HEK293 (cell line): Measurements from ENCODE around the gene PTPRH.

ENCODE experiments used
- CTCF ChIA-PET: fragments of 350-600 bp; formaldehyde crosslinking; extraction: SDS; loops from one replicate; lab custom pipeline; 2021; ENCODE audit warnings: antibody characterized with exemption; lab: Yijun Ruan, JAX
- POLR2A ChIA-PET: fragments of 300-600 bp; formaldehyde crosslinking; extraction: SDS; loops from one replicate; lab custom pipeline; 2020; ENCODE audit warnings: antibody characterized with exemption, inconsistent platforms; lab: Yijun Ruan, JAX
- H3K27ac ChIP-seq: fragments of 200-500 bp; sonication (Bioruptor generic); 2 replicates; pipeline ENCODE4 v1.5.1; 2014; ENCODE audit warnings: low read depth, low read length, control low read depth, inconsistent platforms; ENCODE audit errors: extremely low read depth
- H3K36me3 ChIP-seq, 2 experiments: fragments of 200-500 bp in 1 of 2; sonication (Bioruptor generic) in 1 of 2; 1 replicate in 1 of 2; 2 replicates in 1 of 2; pipeline ENCODE4 v1.5.1; 2014 to 2017; ENCODE audit warnings: inconsistent platforms in 2 of 2, low read length in 2 of 2; ENCODE audit not compliant: control insufficient read depth in 2 of 2, insufficient read depth in 1 of 2
- H3K4me1 ChIP-seq: fragments of 200-500 bp; sonication (Bioruptor generic); 2 replicates; pipeline ENCODE4 v1.5.1; 2014; ENCODE audit warnings: mild to moderate bottlenecking, low read length, inconsistent platforms; ENCODE audit not compliant: control insufficient read depth, insufficient read depth
- H3K4me3 ChIP-seq: 2 replicates; pipeline ENCODE4 v1.5.1; 2011; ENCODE audit warnings: low read depth, mild to moderate bottlenecking, control low read depth, low read length, moderate library complexity
- H3K9me3 ChIP-seq: fragments of 200-500 bp; sonication (Bioruptor generic); 2 replicates; pipeline ENCODE4 v1.5.1; 2014; ENCODE audit warnings: low read depth, low read length, inconsistent platforms; ENCODE audit not compliant: control insufficient read depth, insufficient read depth
- EGR2 ChIP-seq: fragments of 450-650 bp; formaldehyde crosslinking; IDR thresholded peaks from 2 replicates; pipeline ENCODE4 v1.5.1; 2016; ENCODE audit warnings: low read depth, missing biosample characterization, missing genetic modification characterization
- GLIS1 ChIP-seq: fragments of 450-650 bp; formaldehyde crosslinking; IDR thresholded peaks from 2 replicates; pipeline ENCODE4 v1.5.1; 2016; ENCODE audit warnings: missing biosample characterization, missing genetic modification characterization
- HOXC10 ChIP-seq: sonication (generic); formaldehyde crosslinking; IDR thresholded peaks from 2 replicates; pipeline ENCODE4 v1.8.1; 2023; ENCODE audit warnings: mild to moderate bottlenecking, missing genetic modification reagents
- KLF8 ChIP-seq: fragments of 450-650 bp; formaldehyde crosslinking; IDR thresholded peaks from 2 replicates; pipeline ENCODE4 v1.5.1; 2016; ENCODE audit warnings: missing biosample characterization, missing genetic modification characterization
- PBX3 ChIP-seq: sonication (generic); formaldehyde crosslinking; IDR thresholded peaks from 2 replicates; pipeline ENCODE4 v1.8.1; 2022; ENCODE audit warnings: mild to moderate bottlenecking, moderate library complexity, missing genetic modification reagents
- RBAK ChIP-seq: fragments of 450-650 bp; formaldehyde crosslinking; IDR thresholded peaks from 2 replicates; pipeline ENCODE4 v1.5.1; 2016; ENCODE audit warnings: missing biosample characterization, missing genetic modification characterization
- SCRT1 ChIP-seq: fragments of 450-650 bp; formaldehyde crosslinking; IDR thresholded peaks from 2 replicates; pipeline ENCODE4 v1.5.1; 2016; ENCODE audit warnings: missing biosample characterization, missing genetic modification characterization, borderline replicate concordance
- ZNF121 ChIP-seq: fragments of 450-650 bp; formaldehyde crosslinking; IDR thresholded peaks from 2 replicates; pipeline ENCODE4 v1.5.1; 2016; ENCODE audit warnings: missing biosample characterization, missing genetic modification characterization
- ZNF2 ChIP-seq: fragments of 450-650 bp; formaldehyde crosslinking; IDR thresholded peaks from 2 replicates; pipeline ENCODE4 v1.5.1; 2016; ENCODE audit warnings: missing biosample characterization, missing genetic modification characterization
- ZNF311 ChIP-seq: fragments of 450-650 bp; formaldehyde crosslinking; IDR thresholded peaks from 2 replicates; pipeline ENCODE4 v1.5.1; 2017; ENCODE audit warnings: missing biosample characterization, missing genetic modification characterization, borderline replicate concordance
- ZNF521 ChIP-seq: fragments of 450-650 bp; formaldehyde crosslinking; IDR thresholded peaks from 2 replicates; pipeline ENCODE4 v1.5.1; 2017; ENCODE audit warnings: missing biosample characterization, mild to moderate bottlenecking, missing genetic modification characterization
- ZNF529 ChIP-seq: fragments of 450-650 bp; formaldehyde crosslinking; IDR thresholded peaks from 2 replicates; pipeline ENCODE4 v1.5.1; 2017; ENCODE audit warnings: missing genetic modification characterization, missing biosample characterization; ENCODE audit not compliant: insufficient replicate concordance
- ZNF548 ChIP-seq: fragments of 450-650 bp; formaldehyde crosslinking; IDR thresholded peaks from 2 replicates; pipeline ENCODE4 v1.5.1; 2016; ENCODE audit warnings: missing biosample characterization, missing genetic modification characterization
- ZNF571 ChIP-seq: fragments of 450-650 bp; formaldehyde crosslinking; IDR thresholded peaks from 2 replicates; pipeline ENCODE4 v1.5.0; 2017; ENCODE audit warnings: missing biosample characterization, missing genetic modification characterization
- ZNF677 ChIP-seq: fragments of 450-650 bp; IDR thresholded peaks from 2 replicates; pipeline ENCODE4 v1.5.0; 2018; ENCODE audit warnings: missing biosample characterization, mild to moderate bottlenecking, missing genetic modification characterization, moderate library complexity
- ZNF707 ChIP-seq: fragments of 450-650 bp; formaldehyde crosslinking; IDR thresholded peaks from 2 replicates; pipeline ENCODE4 v1.5.1; 2016; ENCODE audit warnings: missing biosample characterization, missing genetic modification characterization
- ZSCAN23 ChIP-seq: fragments of 450-650 bp; formaldehyde crosslinking; IDR thresholded peaks from 2 replicates; pipeline ENCODE4 v1.5.1; 2016; ENCODE audit warnings: missing biosample characterization, missing genetic modification characterization
- TF ChIP-seq, protein P1 (sequence below): fragments of 450-650 bp; formaldehyde crosslinking; IDR thresholded peaks from 2 replicates; pipeline ENCODE4 v1.5.1; 2016; ENCODE audit warnings: missing biosample characterization, missing genetic modification characterization
- TF ChIP-seq, protein P2 (sequence below): fragments of 450-650 bp; formaldehyde crosslinking; IDR thresholded peaks from 2 replicates; pipeline ENCODE4 v1.5.1; 2016; ENCODE audit warnings: missing biosample characterization, missing genetic modification characterization
- TF ChIP-seq, protein P3 (sequence below): fragments of 450-650 bp; formaldehyde crosslinking; IDR thresholded peaks from 2 replicates; pipeline ENCODE4 v1.5.0; 2017; ENCODE audit warnings: missing biosample characterization, missing genetic modification characterization, borderline replicate concordance
- TF ChIP-seq, protein P4 (sequence below): fragments of 450-650 bp; IDR thresholded peaks from 2 replicates; pipeline ENCODE4 v1.5.1; 2018; ENCODE audit warnings: missing biosample characterization, missing genetic modification characterization
- TF ChIP-seq, protein P5 (sequence below): fragments of 450-650 bp; formaldehyde crosslinking; IDR thresholded peaks from 2 replicates; pipeline ENCODE4 v1.5.1; 2016; ENCODE audit warnings: missing biosample characterization, missing genetic modification characterization

The PTPRH gene

GRCh38 chr19:55173714-55174409 is 35.4 kb downstream of the PTPRH start (continued):
- TF ChIP-seq, protein P1, sequence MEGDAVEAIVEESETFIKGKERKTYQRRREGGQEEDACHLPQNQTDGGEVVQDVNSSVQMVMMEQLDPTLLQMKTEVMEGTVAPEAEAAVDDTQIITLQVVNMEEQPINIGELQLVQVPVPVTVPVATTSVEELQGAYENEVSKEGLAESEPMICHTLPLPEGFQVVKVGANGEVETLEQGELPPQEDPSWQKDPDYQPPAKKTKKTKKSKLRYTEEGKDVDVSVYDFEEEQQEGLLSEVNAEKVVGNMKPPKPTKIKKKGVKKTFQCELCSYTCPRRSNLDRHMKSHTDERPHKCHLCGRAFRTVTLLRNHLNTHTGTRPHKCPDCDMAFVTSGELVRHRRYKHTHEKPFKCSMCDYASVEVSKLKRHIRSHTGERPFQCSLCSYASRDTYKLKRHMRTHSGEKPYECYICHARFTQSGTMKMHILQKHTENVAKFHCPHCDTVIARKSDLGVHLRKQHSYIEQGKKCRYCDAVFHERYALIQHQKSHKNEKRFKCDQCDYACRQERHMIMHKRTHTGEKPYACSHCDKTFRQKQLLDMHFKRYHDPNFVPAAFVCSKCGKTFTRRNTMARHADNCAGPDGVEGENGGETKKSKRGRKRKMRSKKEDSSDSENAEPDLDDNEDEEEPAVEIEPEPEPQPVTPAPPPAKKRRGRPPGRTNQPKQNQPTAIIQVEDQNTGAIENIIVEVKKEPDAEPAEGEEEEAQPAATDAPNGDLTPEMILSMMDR, result peak; percentile 44; the same call in 1 of the 2 replicates
- no peak for TF ChIP-seq SCRT1 (tag by site-specific recombination)
- no peak for TF ChIP-seq PBX3 (CRISPR knock-in tag)
- TF ChIP-seq, protein P2, sequence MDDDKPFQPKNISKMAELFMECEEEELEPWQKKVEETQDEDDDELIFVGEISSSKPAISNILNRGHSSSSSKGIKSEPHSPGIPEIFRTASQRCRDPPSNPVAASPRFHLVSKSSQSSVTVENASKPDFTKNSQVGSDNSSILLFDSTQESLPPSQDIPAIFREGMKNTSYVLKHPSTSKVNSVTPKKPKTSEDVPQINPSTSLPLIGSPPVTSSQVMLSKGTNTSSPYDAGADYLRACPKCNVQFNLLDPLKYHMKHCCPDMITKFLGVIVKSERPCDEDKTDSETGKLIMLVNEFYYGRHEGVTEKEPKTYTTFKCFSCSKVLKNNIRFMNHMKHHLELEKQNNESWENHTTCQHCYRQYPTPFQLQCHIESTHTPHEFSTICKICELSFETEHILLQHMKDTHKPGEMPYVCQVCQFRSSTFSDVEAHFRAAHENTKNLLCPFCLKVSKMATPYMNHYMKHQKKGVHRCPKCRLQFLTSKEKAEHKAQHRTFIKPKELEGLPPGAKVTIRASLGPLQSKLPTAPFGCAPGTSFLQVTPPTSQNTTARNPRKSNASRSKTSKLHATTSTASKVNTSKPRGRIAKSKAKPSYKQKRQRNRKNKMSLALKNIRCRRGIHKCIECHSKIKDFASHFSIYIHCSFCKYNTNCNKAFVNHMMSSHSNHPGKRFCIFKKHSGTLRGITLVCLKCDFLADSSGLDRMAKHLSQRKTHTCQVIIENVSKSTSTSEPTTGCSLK (tag by site-specific recombination), result no peak
- no peak for TF ChIP-seq ZNF521 (tag by site-specific recombination)
- TF ChIP-seq, protein P3, sequence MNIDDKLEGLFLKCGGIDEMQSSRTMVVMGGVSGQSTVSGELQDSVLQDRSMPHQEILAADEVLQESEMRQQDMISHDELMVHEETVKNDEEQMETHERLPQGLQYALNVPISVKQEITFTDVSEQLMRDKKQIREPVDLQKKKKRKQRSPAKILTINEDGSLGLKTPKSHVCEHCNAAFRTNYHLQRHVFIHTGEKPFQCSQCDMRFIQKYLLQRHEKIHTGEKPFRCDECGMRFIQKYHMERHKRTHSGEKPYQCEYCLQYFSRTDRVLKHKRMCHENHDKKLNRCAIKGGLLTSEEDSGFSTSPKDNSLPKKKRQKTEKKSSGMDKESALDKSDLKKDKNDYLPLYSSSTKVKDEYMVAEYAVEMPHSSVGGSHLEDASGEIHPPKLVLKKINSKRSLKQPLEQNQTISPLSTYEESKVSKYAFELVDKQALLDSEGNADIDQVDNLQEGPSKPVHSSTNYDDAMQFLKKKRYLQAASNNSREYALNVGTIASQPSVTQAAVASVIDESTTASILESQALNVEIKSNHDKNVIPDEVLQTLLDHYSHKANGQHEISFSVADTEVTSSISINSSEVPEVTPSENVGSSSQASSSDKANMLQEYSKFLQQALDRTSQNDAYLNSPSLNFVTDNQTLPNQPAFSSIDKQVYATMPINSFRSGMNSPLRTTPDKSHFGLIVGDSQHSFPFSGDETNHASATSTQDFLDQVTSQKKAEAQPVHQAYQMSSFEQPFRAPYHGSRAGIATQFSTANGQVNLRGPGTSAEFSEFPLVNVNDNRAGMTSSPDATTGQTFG (tag by site-specific recombination), result no peak
- TF ChIP-seq ZNF121 (tag by site-specific recombination), result no peak
- no peak for TF ChIP-seq EGR2
- no peak for TF ChIP-seq ZNF2 (tag by site-specific recombination)
- peak; percentile 44; the same call in 1 of the 2 replicates for TF ChIP-seq GLIS1
- no peak for TF ChIP-seq ZNF707 (tag by site-specific recombination)
- no peak for TF ChIP-seq ZSCAN23 (tag by site-specific recombination)
- 0 out of 2 replicates have a peak, but pooled peaks have one; percentile 26 for TF ChIP-seq KLF8

- TF ChIP-seq, protein P4, sequence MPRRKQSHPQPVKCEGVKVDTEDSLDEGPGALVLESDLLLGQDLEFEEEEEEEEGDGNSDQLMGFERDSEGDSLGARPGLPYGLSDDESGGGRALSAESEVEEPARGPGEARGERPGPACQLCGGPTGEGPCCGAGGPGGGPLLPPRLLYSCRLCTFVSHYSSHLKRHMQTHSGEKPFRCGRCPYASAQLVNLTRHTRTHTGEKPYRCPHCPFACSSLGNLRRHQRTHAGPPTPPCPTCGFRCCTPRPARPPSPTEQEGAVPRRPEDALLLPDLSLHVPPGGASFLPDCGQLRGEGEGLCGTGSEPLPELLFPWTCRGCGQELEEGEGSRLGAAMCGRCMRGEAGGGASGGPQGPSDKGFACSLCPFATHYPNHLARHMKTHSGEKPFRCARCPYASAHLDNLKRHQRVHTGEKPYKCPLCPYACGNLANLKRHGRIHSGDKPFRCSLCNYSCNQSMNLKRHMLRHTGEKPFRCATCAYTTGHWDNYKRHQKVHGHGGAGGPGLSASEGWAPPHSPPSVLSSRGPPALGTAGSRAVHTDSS (tag by site-specific recombination), result 0 out of 2 replicates have a peak, but pooled peaks have one; percentile 40
- TF ChIP-seq ZNF548 (tag by site-specific recombination) (no peak), GLIS1 (peak; percentile 29; the same call in 1 of the 2 replicates), PBX3 (CRISPR knock-in tag) (peak; percentile 40; the same call in 1 of the 2 replicates), ZNF677 (no peak), ZNF529 (tag by site-specific recombination) (no peak), RBAK (tag by site-specific recombination) (no peak), HOXC10 (0 out of 2 replicates have a peak, but pooled peaks have one; percentile 46), ZNF311 (no peak), ZNF571 (tag by site-specific recombination) (no peak)
- TF ChIP-seq, protein P5, sequence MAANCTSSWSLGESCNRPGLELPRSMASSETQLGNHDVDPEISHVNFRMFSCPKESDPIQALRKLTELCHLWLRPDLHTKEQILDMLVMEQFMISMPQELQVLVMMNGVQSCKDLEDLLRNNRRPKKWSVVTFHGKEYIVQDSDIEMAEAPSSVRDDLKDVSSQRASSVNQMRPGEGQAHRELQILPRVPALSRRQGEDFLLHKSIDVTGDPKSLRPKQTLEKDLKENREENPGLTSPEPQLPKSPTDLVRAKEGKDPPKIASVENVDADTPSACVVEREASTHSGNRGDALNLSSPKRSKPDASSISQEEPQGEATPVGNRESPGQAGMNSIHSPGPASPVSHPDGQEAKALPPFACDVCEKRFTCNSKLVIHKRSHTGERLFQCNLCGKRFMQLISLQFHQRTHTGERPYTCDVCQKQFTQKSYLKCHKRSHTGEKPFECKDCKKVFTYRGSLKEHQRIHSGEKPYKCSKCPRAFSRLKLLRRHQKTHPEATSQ, result no peak
- peak overlapping the region; percentile 50 for H3K4me3 ChIP-seq
- H3K4me1 ChIP-seq, result peaks cover 7% of the 10 kb centered on the region
- H3K36me3 ChIP-seq, result no peaks in the 10 kb centered on the region
- CTCF ChIA-PET, result interaction anchor here (0.7 to 1.2 kb wide), 2 partner anchors 32 to 33 kb away, joined by 3 to 4 read pairs; no protein-coding TSS in a partner anchor
- POLR2A ChIA-PET, result no interaction called here
- H3K27ac ChIP-seq, result peak overlapping the region; percentile 7; the same call in 1 of the 2 replicates
- no peaks in the 10 kb centered on the region for H3K9me3 ChIP-seq
These were observed 36.1 kb downstream of the PTPRH start for GRCh38 chr19:55173186-55173713.
